OCI-LY7 (cell line): ENCODE results near the gene STX18. TPM values are rescaled to one million over a fixed set of nuclear protein-coding genes. Genes with fewer than 3 reads are reported as not detected.

ENCODE experiments used
- BruUV-seq: library from RNA; stranded (reverse); fragments of 400-500 nt; replicated peaks from 2 replicates; lab custom pipeline; 2021; lab: Mats Ljungman, UMichigan
- CTCF ChIA-PET: fragments of 300-600 bp; sonication (Branson Sonifier 250); formaldehyde crosslinking; loops from one replicate; lab custom pipeline; 2022; ENCODE audit warnings: antibody characterized with exemption; ENCODE audit not compliant: unreplicated experiment; lab: Charles Lee
- POLR2A ChIA-PET: fragments of 300-600 bp; sonication (Branson Sonifier 250); formaldehyde crosslinking; loops from one replicate; lab custom pipeline; 2022; ENCODE audit warnings: antibody characterized with exemption; lab: Charles Lee
- DNase-seq: peaks from one replicate; pipeline ENCODE4 v3.0.0-alpha.2; 2015; ENCODE audit warnings: low spot score
- H2AFZ ChIP-seq: fragments of 200-600 bp; sonication (generic), shearing (Covaris generic); 2 replicates; pipeline ENCODE4 v1.6.1; 2014; ENCODE audit warnings: mild to moderate bottlenecking, antibody characterized with exemption, low read length, moderate library complexity
- H3K27ac ChIP-seq: fragments of 200-600 bp; sonication (generic); 2 replicates; pipeline ENCODE4 v1.5.1; 2014; ENCODE audit warnings: mixed run types, low read depth, mild to moderate bottlenecking, moderate library complexity, low read length, inconsistent platforms; ENCODE audit not compliant: poor library complexity, severe bottlenecking
- H3K36me3 ChIP-seq: fragments of 200-600 bp; sonication (generic); 2 replicates; pipeline ENCODE4 v1.6.1; 2014; ENCODE audit warnings: mild to moderate bottlenecking, antibody characterized with exemption, low read length, moderate library complexity, mixed read lengths; ENCODE audit not compliant: insufficient read depth
- H3K4me1 ChIP-seq: fragments of 200-600 bp; sonication (generic); 2 replicates; pipeline ENCODE4 v1.5.1; 2014; ENCODE audit warnings: mild to moderate bottlenecking, low read length; ENCODE audit not compliant: insufficient read depth, poor library complexity, severe bottlenecking
- H3K4me2 ChIP-seq: fragments of 200-600 bp; sonication (generic); 2 replicates; pipeline ENCODE4 v1.6.1; 2014; ENCODE audit warnings: mild to moderate bottlenecking, low read length
- H3K4me3 ChIP-seq: fragments of 200-600 bp; sonication (generic); 2 replicates; pipeline ENCODE4 v1.5.1; 2014; ENCODE audit warnings: mild to moderate bottlenecking, low read depth, low read length; ENCODE audit not compliant: poor library complexity, severe bottlenecking
- H3K79me2 ChIP-seq: fragments of 200-600 bp; sonication (generic); 2 replicates; pipeline ENCODE4 v1.6.1; 2016; ENCODE audit warnings: low read depth, mild to moderate bottlenecking, low read length, moderate library complexity, mixed read lengths; ENCODE audit not compliant: insufficient read depth
- H3K9me2 ChIP-seq: fragments of 200-600 bp; sonication (generic); 2 replicates; pipeline ENCODE4 v1.6.1; 2016; ENCODE audit warnings: mild to moderate bottlenecking, low read length, mixed read lengths; ENCODE audit not compliant: insufficient read depth
- H3K9me3 ChIP-seq: fragments of 200-600 bp; sonication (generic); 2 replicates; pipeline ENCODE4 v1.6.1; 2014; ENCODE audit warnings: mild to moderate bottlenecking, mixed run types, low read length, mixed read lengths
- H4K20me1 ChIP-seq: fragments of 200-600 bp; sonication (generic); 2 replicates; pipeline ENCODE4 v1.6.1; 2014; ENCODE audit warnings: mild to moderate bottlenecking, antibody characterized with exemption, low read length, moderate library complexity, mixed read lengths; ENCODE audit not compliant: insufficient read depth
- EZH2phosphoT487 ChIP-seq: fragments of 200-600 bp; sonication (generic); IDR thresholded peaks from 2 replicates; pipeline ENCODE4 v1.6.1; 2018; ENCODE audit warnings: low read depth, borderline replicate concordance, mild to moderate bottlenecking, mixed run types, antibody characterized with exemption, low read length, moderate library complexity, mixed read lengths
- intact Hi-C: fragments of 100-400 bp; cut with micrococcal nuclease; formaldehyde crosslinking; loops from one replicate; pipeline ENCODE4 v1.10.0; 2022; ENCODE audit not compliant: unreplicated experiment
- total RNA-seq, 2 experiments: library from RNA; depleted of rRNA in 1 of 2; stranded (reverse); fragments of >200 nt in 1 of 2; shearing (Covaris generic) in 1 of 2; gene quantifications; 2 replicates each; pipeline ENCODE4 v1.2.3, GENCODE V29; 2014 to 2022
- TF ChIP-seq, protein P1 (sequence below): fragments of 200-600 bp; sonication (generic); conservative IDR thresholded peaks from 2 replicates; pipeline ENCODE4 v1.5.1; 2014; ENCODE audit warnings: mild to moderate bottlenecking, antibody characterized with exemption, low read length, moderate library complexity, mixed read lengths

STX18 gene
- total RNA-seq, 2 experiments from 2014 or later = 30.6 to 35.2 TPM

DNA sequence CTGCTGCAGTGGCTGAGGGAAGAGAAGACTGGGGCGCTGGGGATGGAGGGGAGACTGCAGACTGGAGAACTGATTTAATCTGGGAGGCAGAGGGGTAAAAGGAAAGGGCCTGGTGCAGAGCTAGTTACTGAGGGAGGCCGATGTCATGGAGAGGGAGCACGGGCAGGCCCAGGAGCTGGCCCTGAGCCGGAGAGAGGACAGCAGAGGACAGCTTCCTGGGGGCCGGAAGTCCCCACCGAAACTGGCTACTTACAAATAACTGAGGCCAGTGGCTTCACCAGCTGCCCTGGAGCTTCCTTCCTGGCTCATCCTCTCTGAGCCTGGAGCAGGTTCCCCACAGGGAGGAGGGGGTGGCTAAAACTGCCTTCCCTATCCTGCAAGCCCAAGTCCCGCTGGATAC, 128.0 kb downstream of the STX18 start:
- Histone ChIP-seq H3K4me2 (no peak overlapping the region), H3K4me1 (no peaks in the 10 kb centered on the region), H4K20me1 (no peaks in the 10 kb centered on the region), H3K9me2 (no peaks in the 10 kb centered on the region), H3K79me2 (no peaks in the 10 kb centered on the region), H3K27ac (no peak overlapping the region), H3K36me3 (peaks cover 43% of the 10 kb centered on the region), H3K9me3 (no peaks in the 10 kb centered on the region), H3K4me3 (no peak overlapping the region), H2AFZ (no peak overlapping the region)
- CTCF ChIA-PET = no interaction called here
- no peak for DNase-seq
- BruUV-seq = no TSS peak
- TF ChIP-seq EZH2phosphoT487 = no peak
- TF ChIP-seq, protein P1, sequence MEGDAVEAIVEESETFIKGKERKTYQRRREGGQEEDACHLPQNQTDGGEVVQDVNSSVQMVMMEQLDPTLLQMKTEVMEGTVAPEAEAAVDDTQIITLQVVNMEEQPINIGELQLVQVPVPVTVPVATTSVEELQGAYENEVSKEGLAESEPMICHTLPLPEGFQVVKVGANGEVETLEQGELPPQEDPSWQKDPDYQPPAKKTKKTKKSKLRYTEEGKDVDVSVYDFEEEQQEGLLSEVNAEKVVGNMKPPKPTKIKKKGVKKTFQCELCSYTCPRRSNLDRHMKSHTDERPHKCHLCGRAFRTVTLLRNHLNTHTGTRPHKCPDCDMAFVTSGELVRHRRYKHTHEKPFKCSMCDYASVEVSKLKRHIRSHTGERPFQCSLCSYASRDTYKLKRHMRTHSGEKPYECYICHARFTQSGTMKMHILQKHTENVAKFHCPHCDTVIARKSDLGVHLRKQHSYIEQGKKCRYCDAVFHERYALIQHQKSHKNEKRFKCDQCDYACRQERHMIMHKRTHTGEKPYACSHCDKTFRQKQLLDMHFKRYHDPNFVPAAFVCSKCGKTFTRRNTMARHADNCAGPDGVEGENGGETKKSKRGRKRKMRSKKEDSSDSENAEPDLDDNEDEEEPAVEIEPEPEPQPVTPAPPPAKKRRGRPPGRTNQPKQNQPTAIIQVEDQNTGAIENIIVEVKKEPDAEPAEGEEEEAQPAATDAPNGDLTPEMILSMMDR = no peak
- intact Hi-C loops = no loop called here
- POLR2A ChIA-PET = no interaction called here

DNA sequence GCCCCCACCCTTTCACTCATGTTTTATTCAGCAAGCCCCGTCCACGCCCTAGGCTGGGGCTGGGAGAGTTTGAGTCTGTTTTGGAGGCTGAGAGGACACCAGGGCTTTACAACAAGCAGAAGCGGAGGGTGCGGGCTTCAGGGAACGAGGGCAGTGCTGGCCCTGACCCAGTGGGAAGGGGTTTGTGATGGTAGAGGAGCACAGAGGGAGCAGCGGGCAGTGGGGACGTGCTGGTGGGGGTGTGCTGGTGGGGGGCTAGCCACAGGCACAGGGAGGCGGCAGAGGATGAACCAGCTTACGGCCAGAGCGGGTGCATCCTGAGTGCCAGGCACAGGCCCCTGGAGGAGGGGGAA, 128.5 kb downstream of the STX18 start:
- Histone ChIP-seq H3K4me1 (no peaks in the 10 kb centered on the region), H3K4me2 (no peak overlapping the region), H3K9me3 (no peaks in the 10 kb centered on the region), H3K79me2 (no peaks in the 10 kb centered on the region), H3K4me3 (no peak overlapping the region), H3K9me2 (no peaks in the 10 kb centered on the region), H3K36me3 (peaks cover 38% of the 10 kb centered on the region), H2AFZ (no peak overlapping the region), H4K20me1 (no peaks in the 10 kb centered on the region), H3K27ac (no peak overlapping the region)
- no peak for DNase-seq
- BruUV-seq = no TSS peak
- intact Hi-C loops = no loop called here
- CTCF ChIA-PET = no interaction called here
- POLR2A ChIA-PET = no interaction called here
- no peak for TF ChIP-seq EZH2phosphoT487
- TF ChIP-seq, protein P1 = no peak

DNA sequence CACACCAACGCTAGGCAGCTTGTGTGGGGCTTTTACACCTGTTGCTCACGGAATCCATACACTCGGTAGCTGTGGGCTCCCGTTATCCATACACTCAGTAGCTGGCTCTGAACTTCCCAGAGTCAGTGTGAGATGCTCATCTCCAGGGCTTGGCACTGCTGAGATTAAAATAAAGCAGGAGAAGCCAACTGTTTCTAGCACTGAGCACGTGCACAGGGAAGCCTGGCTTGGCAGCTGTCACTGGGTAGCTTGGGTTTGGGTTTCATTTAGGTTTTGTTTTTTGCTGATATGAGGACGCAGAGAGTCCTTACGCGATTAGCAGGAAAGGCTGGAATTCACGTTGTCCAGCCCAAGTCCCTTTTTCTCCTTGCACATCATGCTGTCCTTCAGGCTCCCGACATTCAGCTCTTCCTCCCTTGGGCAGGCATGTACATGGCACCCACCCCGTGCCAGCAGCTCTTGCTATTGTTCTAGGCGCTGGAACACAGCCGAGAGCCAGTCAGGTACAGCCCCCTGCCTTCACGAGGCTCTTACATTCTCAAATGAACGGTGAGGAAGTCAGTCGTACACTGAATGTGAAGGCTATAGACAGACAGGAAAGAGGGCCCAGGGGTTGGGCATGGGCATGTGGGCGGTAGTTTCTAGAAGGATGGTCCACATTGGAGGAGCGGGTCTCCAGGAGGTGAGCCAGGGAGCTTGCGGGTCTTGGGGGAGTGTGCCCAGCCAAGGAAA, 129.0 kb downstream of the STX18 start:
- Histone ChIP-seq H3K9me2 (no peaks in the 10 kb centered on the region), H3K36me3 (peaks cover 33% of the 10 kb centered on the region), H3K27ac (no peak overlapping the region), H4K20me1 (no peaks in the 10 kb centered on the region), H3K9me3 (no peaks in the 10 kb centered on the region), H3K4me3 (no peak overlapping the region), H2AFZ (no peak overlapping the region), H3K4me2 (no peak overlapping the region), H3K4me1 (no peaks in the 10 kb centered on the region), H3K79me2 (no peaks in the 10 kb centered on the region)
- TF ChIP-seq, protein P1 = no peak
- no peak for TF ChIP-seq EZH2phosphoT487
- BruUV-seq = no TSS peak
- DNase-seq = no peak
- intact Hi-C loops = no loop called here
- POLR2A ChIA-PET = no interaction called here
- CTCF ChIA-PET = no interaction called here
